Activated CD4-positive, alpha-beta T cell treated with anti-CD3 and anti-CD28 coated beads, Interleukin-2, amount 50 U/mL, for 48 hours (primary cell): ENCODE data around the gene SLK.
A peak's percentile ranks its signal among the peaks of the same experiment; 100 is the strongest.

ENCODE experiments used
- DNase-seq, 2 experiments: peaks; one replicate each; pipeline ENCODE4 v3.0.0-alpha.2; 2020

SLK gene

DNA sequence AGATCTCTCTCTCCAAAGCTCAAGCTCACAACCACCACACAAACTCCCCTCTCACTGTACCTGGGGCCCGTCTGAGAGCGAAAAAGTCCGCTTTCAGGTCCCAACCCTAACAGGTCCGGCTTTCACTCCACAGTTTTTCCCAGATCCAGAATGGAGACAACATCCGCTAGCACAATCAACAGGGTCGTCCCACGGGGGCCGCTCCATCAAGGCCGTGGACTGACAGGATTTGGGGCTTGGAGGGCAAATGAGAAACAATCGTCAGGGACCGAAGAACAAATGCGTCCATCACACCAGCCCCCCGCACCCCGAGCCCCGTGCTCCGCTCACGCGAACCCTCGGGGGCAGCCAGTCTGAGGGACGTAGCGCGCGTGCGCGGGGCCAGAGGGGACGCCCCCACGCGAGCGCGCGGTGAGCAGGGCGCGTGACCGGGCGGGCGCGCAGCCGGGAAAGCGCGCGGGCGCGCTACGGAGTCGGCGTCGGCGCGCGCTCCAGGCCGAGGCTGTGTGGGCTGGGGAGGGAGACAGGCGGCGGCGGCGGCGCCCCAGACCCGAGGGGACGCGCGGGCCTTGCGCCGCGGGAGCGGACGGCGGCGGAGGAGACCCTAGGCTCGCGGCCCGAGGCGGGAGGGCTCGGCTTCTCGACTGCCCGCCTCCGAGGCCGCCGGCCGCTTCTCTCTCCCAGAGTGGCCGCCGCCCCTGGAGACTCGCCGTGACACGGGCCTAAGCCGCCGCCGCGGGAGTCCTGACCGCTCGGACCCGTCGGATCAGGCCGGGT lies at the start of gene SLK:
TSS of gene SLK (plus strand) at position 470 of the 777 bp plus-strand sequence. CDS start 606 bp downstream, outside the sequence.
- peak; percentile 76 to 81 for DNase-seq

DNA sequence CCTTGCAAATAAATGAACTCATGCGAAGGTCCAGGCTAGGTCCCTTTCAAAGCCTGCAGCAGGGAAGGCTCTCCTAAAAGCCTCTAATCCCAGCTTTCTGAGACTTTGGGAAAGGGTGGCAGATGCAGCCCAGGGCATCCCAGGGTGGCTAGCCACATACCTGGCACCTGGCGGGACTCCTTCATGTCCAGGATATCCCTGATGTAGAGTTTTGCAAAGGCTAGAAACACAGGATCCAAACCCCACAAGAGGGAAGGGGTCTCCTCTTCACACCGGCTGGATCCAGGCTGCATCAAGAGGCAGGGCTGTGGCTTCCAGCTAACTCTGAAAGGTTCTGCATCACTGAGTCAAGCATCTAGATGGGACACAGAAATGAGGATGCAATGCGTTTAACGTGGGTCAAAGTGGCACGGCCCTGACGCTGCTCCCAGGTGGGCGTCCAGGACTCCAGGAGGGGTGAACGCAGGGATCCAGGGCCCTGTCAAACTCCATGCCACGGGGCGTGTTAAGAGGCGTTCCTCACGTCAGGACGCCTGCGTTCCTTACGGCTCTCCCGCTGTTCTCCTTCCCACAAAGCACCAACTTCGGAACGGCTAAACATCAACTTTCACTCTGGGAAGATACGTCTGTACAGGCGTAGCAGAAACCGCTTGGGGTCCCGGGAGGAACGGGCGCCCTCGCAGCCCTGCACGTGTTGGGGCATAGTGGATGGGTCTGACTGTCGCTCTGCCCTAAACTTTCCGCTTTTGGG lies 49.5 kb upstream of the SLK start:
- DNase-seq = peak in 1 of 2 experiments; percentile 54

DNA sequence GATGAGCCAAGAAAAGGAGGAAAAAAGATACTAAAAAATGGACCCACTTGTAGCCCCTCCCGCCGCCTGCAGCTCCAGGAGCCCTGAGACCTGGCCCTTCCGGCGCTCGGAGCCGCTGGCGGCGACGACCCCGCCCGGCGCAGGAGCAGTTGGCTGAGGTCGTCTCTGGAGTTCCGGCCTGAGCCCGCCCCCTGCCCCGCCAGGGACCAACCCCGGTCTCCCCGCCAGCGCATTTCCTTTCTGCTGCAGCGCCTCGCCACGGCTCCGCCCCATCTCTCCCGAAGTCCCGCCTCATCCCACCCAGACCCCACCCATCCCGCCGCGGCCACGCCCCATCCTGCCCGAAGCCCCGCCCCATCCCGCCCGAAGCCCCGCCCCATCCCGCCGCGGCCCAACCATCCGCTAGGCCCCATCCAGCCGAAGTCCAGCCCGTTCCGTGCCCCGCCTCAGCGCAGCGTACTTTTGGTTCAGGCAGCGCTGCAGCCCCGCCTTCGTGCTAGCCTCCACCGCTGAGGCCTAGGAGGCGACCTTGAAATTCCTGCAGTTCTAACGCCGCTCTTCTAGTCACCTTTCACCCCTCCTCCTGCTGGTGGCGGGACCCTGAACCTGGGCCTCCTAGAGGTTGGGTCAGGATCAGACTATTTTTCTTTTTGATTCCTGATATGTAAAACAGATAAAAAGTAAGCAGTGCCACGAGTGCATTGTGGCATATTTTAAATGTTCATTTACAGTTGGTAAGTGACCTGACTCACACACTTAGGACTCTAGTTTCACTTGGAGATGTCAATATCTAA lies 48.7 kb upstream of the SLK start, which contains the start of gene STN1:
TSS of gene STN1 (minus strand) at position 132 of the 794 bp plus-strand sequence. CDS start 590 bp downstream, outside the sequence.
- peak; percentile 95 to 97 for DNase-seq

DNA sequence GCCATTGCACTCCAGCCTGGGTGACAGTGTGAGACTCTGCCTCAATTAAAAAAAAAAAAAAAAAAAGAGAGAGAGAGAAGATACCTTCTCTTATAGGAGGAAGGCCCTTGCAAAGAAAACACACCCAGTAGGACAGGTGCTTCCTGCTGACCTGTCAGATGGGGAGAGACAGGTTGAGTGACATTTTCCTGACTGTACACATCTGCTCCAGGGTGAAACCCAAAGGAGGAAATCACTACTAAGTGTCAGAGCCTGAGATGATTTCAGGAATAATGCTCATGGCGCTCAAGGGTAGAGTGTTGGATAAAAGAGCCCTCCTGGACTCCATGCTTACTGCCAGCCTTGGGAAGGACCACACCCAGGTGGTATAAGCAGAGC lies 47.3 kb upstream of the SLK start:
- no peak for DNase-seq

DNA sequence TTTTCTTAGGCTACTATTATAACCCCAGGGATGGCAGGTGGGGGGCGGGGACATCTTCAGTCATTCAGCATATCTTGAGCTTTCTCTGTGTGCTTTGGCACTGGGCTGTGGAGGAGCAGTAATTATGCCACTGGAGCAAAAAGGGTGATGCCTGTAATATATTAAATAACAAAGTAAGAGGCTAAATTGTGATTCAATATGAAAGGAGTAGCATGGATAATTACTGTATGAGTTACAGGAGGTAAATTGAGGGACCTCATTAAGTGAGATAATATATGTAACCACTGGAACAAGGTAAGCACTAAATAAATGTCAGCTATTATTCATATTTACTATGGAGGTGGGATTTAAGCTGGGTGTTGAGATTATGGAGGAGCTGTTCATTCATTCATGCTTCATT lies 45.7 kb upstream of the SLK start:
- no peak for DNase-seq

DNA sequence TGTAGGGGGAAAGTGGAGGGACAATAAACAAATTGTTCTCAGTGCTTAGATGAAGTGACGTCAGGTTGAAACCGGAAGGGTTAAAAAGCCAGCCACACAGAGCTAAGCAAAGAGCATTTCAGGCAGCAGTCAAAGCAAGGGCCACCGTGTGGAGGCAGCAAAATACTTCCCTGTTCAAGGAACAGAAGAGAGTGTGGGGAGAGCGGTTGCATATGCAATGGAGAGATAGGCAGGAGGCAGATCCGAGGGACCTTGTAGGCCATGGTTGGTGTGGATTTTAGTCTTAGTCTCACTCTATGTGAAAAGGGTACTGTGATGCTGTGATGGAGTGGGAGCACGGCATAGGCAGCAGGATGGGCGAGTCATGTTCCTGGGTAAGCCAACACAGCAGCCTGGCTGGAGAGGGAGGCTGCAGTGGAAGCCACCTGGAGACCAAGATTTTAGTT lies 45.2 kb upstream of the SLK start:
- peak in 1 of 2 experiments; percentile 30 for DNase-seq

DNA sequence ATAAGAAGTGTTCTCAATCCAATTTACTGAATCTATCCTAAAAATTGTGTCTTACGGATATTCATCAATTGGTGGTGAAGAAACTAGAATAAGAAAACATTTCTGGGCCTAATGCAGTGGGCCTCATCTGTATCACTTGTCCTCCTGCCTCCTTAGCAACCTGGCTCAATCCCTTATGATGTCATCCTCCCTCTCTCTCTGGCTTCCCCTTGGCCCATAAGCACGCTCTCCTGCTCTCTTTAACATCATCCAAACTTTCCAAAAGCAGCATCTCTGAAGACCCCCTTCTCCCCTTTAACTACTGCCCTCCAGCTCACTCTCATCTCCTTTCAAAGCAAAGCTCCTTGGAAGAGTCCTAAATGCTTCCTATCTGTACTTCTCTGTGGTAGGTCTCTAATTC lies 44.3 kb upstream of the SLK start:
- no peak for DNase-seq

DNA sequence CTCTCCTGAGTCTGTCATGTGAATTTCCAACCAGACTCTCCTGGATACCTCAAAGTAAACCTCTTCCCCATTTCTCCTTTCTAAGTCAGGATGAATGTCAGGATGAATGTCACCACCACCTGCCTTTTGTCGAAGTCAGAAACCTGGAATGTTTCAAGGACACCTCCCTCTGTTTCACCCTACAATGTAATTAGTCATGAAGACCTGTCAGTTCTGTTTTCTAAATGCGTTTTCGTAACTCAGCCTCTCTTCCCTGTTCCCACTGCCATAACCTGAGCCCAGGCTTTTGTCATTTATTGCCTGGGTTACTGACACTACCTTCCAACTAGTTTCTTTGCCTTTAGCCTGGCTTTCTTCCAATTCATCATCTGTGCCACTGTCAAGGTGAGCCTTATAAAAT lies 43.4 kb upstream of the SLK start:
- no peak for DNase-seq

DNA sequence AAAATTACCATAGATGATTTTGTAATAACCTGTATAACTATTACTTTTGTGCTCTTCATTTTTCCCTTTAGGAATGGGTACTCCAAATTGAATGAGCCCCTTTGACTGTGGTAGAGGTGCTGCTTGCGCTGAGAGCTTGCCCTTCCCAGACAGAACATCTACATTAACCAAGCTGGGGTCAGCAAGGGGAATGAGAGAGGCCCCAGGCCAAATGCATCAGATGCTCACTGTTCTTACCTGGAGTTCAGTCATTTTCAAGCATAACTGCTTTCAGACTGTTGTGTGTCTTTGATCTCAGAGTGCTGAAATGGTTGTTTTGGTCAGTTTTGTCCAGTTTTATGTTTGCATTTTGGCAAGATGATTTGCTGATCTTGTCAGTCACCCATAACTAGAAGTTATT lies 41.3 kb upstream of the SLK start:
- no peak for DNase-seq

DNA sequence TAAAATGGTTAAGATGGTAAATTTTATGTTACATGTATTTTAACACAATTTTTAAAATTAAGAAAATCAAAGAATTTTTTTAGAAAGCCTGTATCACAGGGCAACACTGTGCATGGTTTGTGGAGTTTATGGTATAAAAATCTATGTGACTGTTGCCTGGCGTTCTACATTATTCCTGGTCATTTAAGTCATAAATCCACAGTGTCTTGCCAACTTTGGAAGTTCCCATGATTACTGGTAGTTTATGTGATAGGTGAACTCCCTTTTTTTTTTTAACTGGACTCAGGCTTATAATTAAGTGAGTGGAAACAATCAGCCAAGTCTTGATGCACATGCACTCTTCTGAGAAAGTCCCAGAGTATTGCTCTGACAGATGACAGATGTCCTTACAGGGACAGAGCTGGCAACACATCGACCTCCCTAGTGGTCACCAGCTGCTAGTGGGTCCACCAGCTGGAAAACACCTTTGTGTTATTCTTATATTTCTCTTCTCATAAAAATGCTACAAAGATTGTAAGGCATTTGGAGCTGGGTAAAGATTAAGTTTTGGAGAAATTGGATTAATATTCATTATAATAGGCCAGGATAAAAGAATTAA lies 40.1 kb upstream of the SLK start:
- no peak for DNase-seq

DNA sequence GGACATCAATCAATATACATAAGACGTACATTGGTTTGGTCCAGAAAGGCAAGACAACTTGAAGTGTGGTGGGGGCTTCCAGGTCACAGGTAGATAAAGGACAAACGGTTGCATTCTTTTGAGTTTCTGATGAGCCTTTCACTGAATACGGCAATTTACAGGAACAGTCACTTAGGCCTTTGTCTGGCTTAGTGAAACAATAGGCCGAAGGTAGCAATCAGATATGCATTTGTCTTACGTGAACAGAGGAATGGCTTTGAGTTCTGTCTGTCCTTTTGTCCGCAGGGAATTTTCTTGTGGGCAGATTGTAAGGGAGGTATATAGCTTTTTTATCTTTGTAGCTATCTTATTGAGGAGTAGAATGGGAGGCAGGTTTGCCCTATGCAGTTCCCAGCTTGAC lies 38.2 kb upstream of the SLK start:
- DNase-seq = no peak

DNA sequence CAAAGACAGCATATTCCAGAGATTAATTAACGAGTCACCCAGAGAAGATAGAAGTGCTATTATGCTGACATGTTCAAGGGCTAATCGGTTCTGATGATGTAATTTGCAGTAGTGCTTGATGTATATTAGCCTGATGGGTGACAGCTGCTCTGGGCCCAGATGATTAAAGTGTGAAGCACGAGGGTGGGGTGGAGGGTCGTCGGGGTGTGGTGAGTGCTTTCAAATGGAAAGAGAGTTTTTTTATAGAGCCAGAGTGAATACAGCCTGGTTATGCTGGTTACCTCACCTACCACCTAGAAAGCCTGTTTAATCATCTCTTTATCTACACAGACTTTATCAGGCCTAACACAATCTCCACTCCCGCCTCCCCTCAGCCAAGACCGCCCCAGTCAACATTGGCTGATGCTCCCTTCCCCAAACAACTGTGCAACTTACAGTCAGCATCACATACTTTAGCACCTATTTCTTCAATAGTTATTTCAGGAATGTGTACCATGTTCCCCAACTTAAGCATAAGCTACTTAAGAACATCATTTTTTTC lies 37.5 kb upstream of the SLK start:
- DNase-seq = no peak

DNA sequence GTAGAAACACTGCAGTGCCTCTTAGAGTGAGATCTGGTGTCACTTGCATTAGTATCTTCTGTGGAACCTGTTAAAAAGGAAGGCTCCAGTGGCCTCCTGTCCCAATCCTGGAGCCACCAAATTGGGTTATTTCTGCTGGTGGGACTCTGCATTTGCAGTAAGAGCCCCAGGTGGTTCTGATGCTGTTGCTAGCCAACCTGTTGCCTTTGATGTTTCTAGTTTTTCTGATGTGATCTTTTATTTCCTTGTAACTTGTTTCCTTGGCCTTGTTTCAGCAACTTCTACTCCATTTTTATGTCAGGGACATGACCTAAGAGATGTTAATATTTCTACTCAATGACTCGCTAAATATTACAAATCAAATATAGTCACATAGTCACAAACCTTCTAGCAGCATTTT lies 36.5 kb upstream of the SLK start:
- DNase-seq = no peak

DNA sequence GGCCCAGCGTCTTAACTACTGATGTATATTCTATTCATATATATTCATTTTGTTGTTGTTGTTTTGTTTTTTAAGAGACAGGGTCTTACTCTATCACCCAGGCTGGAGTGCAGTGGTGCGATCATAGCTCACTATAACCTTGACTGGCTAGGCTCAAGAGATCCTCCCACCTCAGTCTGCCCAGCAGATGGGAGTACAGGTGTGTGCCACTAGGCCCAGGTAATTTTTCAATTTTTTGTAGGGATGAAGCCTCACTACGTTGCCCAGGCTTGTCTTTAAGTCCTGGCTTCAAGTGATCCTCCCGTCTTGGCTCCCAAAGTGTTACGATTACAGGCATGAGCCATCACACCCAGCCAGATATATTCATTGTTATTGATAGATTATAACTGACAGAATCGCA lies 36.1 kb upstream of the SLK start:
- no peak for DNase-seq

DNA sequence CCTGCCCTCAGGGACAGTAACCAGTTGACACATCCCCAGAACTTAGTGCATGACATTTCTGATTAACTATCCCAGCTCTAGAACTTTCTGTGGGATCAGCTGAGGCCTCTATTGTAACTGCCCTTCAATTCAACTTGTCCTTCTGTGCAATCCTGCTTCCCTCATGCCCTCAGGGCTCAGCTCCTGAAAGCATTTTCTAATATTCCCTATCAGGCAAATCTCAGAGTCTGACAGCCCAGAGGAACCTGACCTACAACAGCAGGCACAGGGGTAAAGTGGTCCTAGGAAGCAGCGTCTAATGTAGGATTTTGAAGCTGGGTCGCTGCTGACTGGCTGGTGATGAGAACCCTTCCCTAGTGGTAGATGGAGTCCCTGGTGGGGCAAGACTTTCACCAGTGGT lies 35.3 kb upstream of the SLK start:
- DNase-seq = no peak

DNA sequence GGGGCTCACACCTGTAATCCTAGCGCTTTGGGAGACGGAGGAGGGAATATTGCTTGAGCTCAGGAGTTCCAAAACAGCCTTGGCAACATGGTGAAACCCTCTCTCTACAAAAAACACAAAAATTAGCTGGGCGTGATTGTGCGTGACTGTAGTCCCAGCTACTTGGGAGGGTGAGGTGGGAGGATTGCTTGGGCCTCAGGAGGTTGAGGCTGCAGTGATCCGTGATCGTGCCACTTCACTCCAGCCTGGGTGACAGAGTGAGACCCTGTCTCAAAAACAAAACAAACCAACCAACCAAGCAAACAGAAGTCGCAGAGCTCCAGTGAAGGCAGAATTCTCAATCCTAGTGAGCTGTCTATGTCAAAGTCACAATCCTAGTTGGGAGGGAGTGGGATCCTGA lies 34.7 kb upstream of the SLK start:
- no peak for DNase-seq

DNA sequence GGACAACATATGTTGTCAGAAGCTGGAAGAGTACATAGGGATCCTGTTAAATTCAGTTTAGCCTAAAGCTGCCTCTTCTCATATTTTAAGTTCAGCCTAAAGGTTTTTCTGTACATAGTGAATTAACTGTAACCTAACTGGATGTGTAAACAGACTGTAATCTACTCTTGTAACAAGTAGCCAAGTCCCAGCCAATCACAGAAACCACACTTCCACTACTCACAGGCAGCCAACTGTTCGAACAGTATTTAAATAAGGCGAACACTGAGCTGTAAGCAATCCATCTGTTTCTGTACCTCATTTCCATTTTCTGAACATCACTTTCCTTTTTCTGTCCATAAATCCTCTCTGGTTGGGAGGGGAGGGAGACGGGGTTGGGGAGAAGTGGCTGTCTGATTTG lies 34.0 kb upstream of the SLK start:
- DNase-seq = no peak

DNA sequence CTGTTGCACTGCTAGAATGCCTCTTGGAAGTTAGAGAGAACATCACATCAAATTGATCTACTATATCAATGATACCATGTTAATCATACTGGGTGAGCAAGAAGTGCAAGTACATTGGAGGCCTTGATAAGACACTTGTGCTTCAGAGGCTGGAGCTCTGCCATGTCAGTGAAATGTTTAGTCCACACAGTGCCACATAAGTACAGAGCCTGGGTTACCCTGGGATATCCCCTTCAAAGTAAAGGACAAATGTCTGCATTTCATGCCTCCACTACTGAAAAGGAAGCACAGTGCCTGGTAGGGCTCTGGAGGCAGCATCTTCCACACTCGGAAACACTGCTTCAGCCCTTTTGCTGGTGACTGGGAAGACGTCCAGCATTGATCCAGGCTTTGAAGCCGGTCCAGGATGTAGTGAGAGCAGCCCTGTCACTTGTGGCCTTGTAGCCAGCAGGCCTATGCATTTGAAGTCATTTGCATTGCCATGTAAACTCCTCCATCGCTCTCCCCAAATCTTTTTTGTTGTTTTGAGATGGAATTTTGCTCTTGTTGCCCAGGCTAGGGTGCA lies 33.3 kb upstream of the SLK start:
- DNase-seq = no peak

DNA sequence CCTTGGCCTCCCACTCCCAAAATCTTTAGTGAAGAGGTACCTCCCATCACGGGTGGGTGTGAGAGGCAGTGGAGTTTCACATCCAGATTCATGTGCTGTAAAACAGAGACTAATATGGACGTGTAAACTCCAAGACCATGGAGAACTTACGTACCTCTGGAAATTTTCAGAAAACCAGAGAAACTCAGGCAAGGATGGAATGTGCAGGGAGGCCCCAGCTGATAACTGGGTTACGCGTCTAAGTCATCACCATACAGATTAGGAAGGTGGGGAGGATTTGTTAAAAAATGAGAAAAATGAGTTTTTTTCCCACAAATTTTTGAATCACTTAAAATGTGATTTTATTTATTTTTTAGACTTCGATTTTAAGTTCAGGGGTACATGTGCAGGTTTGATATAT lies 32.6 kb upstream of the SLK start:
- no peak for DNase-seq

DNA sequence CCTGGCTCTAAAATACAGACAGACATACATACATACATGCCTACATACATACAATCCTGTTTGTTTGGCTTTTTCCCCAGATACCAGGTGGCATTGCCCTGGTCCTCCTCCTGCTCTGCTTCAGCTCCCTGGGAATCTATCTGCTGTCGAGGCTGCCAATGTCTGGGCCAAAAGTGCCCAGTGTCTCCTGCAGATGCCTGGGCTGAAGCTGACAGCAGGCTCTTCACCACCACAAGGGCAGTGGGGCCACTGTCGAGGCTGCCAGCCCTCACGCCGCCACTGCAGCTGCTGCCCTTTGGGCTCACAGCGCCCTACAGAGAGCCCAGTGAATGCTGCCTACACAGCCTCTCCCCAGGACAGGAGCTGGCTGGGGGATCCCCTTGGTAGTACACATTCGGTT lies 30.9 kb upstream of the SLK start:
- DNase-seq = no peak

DNA sequence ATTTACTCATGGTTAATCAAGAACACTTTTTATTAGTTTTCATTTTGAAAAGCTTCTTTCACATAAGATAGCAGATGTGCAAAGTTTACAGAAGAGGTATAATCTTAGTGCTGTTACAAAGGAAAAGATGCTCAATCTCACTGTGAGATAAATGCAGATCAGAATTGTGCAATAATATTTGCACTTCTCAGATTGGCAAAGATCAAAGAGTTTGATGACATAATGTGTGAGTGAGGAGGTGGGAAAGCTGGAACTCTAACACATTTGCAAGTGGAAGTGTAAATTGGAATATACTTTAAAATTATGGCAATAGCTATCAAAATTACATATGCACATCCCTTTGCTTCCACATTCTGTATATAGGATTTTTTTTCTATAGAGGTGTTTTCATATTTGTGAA lies 27.4 kb upstream of the SLK start:
- no peak for DNase-seq

DNA sequence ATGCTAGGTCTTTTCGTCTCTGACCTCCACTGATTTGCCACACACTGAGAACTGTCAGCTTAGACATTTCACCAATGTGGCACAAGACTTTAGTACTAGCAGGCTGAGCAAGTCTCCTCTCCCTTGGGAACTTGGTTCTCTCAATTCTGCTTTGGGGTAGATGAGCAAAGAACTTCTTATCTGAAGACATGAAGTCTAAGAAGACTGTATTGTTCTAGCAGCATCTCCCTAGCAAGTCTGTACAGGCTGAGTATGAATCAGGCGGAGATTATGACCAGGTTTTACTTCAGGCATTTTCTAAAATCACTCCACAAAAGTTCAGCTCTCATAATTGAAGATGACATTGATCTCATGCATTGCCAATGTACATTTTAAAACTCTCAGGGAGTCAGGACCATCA lies 25.1 kb upstream of the SLK start:
- DNase-seq = no peak
